T1000 (cell line): ENCODE measurements around the gene DNM3.
A peak's percentile ranks its signal among the peaks of the same experiment; 100 is the strongest.
"Not testable (repeated sequence)": the region's sequence is repeated elsewhere in the genome, so short reads cannot be mapped to it uniquely, and the experiment has no call there.

Experiments
- DNase-seq: peaks from one replicate; lab custom pipeline; 2025; ENCODE audit warnings: mixed read lengths; lab: John Stamatoyannopoulos, UW

The DNM3 gene

DNA sequence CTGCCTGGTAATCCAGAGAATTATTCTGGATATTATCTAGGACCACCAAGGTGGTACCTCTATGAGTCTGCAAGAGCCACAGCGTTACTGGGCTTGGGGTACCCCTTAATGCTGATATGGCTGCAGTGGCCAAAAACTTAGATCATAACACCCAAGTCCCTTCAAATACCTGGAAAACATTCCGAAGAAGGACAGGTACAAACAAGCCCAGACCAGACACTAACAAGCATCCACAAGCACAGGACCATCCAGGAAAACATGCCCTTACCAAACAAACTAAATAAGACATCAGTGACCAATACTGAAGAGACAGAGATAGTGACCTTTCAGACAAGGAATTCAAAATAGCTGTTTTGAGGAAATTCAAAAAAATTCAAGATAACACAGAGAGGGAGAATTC lies 582.0 kb downstream of the DNM3 start:
- DNase-seq, result no peak

DNA sequence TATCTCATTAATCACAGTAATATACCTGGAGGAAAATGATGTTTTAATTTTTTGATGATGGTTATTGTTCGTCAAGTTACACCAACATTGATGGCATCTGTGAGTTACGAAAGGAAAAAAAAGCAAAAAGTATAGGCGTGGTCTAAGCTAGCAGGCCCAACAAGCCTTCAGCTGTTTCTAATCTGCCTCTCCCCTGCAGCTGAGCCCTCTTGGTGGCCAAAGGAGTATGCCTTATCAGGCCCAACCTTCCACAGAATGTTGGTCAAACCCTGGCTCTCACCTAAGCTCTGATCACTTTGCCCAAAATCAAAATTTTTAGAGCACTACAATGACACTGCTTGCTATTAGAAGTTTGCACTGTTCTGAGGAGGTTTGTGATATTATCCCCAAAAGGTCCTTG lies 584.0 kb downstream of the DNM3 start:
- DNase-seq, result no peak

GRCh38 chr1:172427191-172427590 lies 585.9 kb downstream of the DNM3 start:
- DNase-seq, result no peak

DNA sequence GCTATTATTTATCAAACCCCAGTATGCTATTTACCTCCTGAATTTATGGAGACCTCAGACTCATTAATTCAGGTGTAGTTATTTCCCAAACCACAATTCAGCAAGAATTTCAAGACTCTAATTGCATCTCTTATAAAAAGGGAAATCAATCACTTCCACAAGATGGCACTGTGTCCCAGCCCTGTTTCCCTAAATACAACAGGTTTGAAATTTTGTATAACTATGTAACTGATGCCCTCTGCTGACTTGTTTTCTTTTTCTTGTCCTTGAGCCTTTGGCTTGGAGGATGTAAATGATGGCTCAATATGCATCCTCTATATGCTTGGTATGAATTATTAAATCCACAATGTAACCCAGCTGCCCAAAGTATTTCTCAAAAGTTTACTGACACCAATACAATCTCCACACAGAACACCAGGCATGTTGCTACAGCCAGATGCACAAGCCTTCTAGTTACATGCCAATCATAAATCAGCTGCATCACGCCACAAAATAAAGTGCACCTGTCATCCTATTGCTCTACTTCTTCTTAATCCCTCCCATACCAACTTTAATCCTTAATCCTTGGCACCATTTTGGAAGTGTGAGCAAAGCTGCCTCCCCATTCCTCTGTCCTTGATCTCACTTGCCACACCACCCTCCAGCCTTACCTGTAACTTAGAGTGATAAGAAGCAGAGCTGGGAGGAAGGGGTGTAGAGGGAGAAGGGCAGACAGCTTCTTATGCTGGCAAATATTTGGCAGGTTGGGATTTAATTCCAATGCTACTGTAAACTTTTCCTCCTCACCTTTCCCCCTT lies 588.2 kb downstream of the DNM3 start:
- DNase-seq, result no peak

GRCh38 chr1:172430128-172430454 lies 588.8 kb downstream of the DNM3 start:
- no peak for DNase-seq

- DNase-seq, result no peak
Observed at GRCh38 chr1:172431204-172431603, 589.9 kb downstream of the DNM3 start.

DNA sequence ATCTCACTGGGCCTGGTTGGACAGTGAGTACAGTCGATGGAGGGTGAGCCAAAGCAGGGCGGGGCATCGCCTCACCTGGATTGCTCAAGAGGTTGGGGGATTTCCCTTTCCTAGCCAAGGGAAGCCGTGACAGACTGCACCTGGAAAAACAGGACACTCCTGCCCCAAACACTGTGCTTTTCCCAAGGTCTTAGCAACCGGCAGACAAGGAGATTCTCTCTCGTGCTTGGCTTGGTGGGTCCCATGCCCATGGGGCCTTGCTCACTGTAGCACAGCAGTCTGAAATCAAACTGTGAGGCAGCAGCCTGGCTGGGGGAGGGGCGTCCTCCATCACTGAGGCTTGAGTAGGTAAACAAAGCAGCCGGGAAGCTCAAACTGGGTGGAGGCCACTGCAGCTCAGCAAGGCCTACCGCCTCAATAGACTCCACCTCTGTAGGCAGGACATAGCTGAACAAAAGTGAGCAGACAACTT lies 590.5 kb downstream of the DNM3 start:
- no peak for DNase-seq

DNA sequence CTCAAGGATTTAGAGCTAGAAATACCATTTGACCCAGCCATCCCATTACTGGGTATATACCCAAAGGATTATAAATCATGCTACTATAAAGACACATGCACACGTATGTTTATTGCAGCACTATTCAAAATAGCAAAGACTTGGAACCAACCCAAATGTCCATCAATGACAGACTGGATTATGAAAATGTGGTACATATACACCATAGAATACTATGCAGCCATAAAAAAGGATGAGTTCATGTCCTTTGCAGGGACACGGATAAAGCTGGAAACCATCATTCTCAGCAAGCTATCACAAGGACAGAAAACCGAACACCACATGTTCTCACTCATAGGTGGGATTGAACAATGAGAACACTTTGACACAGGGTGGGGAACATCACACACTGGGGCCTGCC lies 595.9 kb downstream of the DNM3 start:
- not testable (repeated sequence) for DNase-seq

DNA sequence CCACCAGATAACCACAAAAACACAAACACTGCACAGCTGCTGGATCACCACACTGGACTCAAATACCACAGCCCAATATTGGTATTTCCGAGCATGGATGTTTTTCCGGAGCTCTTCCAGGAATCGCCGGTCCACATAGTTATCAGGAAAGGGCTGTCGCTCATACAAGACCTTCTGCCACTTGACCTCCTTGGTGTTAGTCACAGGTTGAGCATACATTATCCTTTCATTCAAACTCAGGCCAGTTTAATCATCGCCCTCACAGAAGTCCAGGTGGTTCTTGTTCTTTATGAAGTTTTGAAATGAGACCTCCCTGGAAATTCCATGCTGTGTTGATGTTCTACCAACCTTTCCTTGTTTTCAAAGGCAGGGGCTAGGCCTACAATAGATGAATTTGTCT lies 601.1 kb downstream of the DNM3 start:
- no peak for DNase-seq

DNA sequence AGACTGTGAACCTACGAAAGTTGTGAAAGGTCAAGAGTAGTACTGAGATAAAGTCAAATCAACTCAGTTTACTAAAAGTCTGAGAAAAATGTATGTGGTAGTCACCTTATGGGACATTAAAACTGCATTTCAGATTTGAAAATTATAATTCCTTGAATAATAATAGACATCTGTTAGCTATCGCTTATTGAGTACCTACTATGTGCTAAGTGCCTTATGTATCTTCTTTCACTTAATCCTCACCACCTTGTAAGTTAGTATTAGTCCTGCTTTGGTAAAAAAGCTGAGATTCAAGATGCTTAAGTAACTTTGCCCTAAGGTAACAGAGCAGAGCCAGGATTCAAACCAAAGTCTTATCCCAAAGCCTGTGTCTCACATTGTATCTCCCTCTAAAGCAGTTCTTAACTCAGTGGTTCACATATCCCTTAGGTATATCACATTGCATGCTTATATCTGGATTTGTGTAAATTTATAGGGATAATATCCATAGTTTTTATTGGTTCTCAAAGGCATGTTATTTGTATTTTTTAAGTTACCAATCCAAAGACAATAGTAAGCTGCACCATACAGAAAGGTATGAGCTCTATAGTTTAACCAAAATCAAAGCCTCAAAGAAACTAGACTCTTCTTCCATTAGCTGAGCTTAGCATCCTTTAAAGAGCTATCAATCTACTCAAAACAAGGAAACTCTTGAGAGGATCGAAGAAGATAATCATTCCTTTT lies 601.7 kb downstream of the DNM3 start:
- DNase-seq, result no peak

DNA sequence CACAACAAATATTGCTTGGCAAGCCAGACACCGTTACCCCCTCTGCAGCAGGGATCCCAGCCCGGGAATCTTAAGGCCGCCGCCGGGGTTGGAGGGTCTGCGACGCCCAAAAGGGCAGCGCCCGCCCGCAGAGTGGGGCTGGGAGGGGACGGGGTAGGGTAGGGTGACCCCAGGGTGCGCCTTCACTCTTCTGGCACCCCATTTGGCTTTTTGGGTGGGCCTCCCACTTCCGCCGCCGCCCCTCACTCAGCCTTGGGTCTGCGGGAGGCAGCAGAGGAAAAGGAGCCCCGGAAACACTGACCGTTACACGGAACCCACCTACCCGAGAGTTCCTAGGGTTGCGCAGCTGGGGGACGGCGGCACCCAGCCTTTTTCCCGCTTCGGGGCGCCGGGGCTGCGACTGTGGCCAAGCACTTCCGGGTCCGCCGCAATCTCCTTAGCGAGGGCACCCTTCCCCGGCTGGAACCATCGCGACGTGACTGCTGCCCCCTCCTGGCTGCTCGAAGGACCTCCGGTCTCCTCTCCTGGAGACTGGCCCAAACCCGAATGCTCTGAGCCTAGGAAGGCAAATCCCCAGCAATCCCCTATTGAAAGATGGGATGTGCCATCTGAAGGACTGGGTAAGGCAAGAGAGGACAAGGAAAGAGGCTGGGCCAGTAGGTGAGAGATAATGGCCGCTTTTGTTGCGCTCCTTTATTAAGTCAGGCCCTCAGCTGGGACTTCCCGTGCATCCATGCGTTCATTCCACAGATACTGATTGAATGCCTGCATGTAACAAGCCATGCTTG lies 602.6 kb downstream of the DNM3 start, which contains the start of gene PIGC:
Gene PIGC (minus strand): TSS at position 404 of the 788 bp plus-strand sequence. CDS start 1,447 bp downstream, outside the sequence.
- peak; percentile 65 for DNase-seq

DNA sequence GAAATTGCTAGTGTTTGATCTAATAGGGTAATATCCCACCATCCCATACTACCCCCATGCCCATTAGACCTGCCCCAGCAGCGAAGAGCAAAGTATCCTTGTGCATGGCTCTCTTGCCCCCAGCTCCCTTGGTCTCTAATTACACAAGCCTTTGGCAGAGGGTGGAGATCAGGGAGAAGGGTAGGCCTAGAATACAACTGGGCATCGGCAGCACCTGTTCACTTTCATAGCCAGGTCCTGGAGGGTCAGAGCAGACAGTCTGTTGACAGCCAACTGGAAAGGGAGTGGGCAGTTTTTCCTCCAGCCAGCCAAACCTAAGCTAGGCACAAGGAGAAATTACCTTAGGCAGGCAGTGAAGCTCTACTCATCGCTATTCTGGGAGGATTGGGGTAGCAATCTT lies 605.2 kb downstream of the DNM3 start:
- no peak for DNase-seq

GRCh38 chr1:172447641-172448040 lies 606.3 kb downstream of the DNM3 start:
- DNase-seq, result no peak

- DNase-seq, result no peak
Observed at GRCh38 chr1:172448995-172449584, 607.8 kb downstream of the DNM3 start.

DNA sequence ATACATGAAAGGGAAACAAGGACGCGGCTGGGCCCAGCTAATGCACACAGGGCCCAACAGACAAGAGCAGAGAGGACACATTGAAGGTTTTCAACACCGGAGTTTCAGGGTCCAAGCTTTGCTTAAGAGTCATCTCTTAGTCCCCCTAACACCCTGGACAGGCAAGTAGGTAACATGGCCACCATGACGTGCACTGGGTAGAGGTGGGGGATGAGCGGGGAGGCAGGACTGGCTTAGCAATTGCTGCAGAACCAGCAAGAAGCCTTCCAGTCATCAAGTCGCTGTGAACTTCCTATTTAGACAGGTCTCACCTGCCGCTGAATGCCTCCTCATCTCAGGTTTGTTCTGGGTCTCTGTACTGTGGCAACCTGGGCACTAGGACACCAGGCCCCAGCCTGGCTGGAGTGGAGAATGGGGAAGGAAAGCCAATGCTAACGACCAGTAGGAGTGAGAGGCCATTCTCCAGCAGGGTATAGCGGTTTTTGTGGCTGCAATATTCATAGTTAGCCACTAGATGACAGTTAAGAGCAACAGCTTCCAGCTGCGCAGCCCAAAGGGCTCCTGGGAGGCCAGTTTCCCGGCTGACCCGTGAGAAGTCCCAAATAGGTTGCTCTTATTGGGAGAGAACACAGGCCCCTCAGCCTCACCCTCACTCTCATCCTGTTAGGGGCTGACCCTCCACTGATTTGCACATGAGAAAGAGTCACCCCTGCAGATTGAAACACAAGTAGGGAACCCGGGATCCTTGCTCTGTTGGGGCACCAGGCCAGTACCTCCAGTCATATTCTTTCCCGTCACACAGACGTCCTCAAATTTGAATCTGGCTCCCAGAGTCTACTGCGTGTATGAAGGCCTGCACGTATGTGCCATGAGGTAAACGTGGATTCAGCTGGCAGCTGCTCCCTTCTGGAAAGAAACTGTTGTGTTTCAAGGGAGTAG lies 608.6 kb downstream of the DNM3 start:
- no peak for DNase-seq

DNA sequence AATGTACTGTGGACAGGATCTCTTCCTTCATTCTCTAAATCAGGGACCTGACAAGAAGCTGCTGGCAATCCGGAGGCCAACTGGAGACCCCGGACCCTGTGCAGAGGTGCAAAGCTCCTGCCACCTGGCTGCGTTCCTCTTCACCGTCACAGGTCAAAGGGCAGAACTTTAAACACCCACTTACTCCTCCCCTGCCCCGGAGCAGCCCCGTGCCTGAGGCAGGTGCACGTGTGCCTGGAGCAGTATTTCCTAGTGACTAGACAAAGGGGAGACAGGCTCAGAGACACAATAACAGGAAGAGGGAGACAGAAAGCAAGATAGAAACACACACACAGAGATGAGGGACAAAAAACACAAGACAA lies 609.2 kb downstream of the DNM3 start:
- DNase-seq, result no peak

GRCh38 chr1:172451002-172451443 lies 609.7 kb downstream of the DNM3 start:
- no peak for DNase-seq

DNA sequence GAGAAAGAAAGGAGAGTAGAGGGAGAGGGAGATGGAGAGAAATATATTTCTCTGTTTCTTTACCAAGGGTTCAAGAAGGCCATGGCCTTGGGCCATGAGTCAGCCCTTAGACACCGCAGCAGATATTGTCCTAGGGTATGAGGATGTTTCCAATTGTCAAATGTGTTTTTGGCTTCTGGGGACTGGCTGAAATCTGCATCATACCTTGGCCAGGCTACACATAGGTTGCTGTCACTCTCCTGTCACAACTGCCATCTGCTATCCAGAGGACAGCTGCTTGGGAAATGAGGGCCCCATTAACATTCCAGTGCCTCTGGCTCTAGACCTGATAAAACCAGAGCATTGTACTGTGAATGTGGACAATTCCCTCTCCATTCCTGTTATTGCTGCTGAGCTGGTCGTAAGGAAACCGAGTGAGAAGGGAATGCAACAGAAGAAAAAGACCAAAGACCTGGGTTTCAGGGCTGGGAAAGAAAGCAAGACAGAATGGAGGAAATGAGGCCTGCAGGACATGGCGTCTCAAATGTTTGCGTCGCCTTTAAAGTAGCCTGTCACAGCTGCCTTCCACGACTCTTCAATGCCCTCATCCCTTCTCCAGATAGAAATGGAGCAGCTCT lies 611.3 kb downstream of the DNM3 start:
- DNase-seq, result no peak

DNA sequence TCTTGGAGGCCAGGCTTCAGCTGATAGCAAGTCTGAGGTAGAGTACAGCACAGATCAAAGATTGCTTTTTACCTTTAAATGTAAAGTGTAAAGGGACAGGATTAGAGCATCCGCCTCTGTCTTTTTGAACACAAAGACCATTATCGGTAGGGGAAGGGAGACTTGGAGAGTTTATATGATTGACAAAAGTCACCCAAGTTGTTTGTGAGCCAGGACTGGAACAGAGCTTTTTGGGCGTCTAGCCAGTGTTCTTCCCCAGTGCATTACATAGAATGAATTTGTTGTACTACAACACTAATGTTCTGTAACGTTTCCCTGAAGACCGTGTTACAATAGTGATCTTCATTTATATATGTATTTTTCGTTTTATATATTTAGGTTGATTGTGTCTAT lies 611.9 kb downstream of the DNM3 start:
- no peak for DNase-seq

DNA sequence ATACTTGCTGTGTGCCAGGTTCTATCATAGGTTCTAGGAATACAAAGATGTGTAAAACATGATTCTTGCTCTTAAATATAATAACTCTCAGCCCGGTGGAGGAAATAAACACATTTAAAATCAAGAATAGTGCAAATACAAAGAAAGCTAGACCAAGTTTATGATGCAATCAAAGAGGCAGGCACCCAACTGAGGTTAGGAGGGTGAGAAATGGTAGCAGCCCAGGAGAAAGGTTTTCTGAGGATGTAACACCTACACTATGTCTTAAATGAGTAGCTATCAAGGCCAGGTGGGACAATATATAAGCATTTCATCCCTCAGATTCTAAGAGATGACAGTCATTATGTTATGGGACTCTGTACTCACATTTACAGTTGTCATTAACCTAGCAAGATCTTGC lies 612.3 kb downstream of the DNM3 start:
- DNase-seq, result no peak

DNA sequence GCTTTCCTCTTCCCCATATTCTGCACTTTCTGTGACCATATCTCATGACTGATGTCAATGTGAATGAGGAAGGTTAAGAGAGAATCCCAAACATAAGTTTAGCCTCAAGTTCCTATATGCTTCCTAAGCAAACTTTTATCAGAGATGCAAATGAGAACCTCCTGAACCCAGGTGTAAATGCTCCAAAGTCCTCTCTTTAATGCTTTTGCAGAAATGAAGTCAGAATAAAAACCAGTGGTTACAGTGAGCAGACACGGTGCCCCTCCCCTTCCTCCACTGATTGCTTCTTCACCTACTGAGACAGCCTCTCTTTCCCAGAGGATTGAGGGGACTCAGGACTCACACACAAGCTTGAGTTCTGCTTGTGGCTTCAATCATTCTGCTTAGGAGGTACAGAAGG lies 614.2 kb downstream of the DNM3 start:
- no peak for DNase-seq
